GM18909 (cell line): ENCODE measurements around the gene PACRG.
"Not testable (repeated sequence)": the region's sequence is repeated elsewhere in the genome, so short reads cannot be mapped to it uniquely, and the experiment has no call there.

Experiments used
- ATAC-seq: cut with Tn5 transposase; IDR thresholded peaks from one replicate; pipeline ENCODE4 v1.9.1; 2021; ENCODE audit warnings: mild to moderate bottlenecking; ENCODE audit not compliant: unreplicated experiment, poor library complexity

The PACRG gene

DNA sequence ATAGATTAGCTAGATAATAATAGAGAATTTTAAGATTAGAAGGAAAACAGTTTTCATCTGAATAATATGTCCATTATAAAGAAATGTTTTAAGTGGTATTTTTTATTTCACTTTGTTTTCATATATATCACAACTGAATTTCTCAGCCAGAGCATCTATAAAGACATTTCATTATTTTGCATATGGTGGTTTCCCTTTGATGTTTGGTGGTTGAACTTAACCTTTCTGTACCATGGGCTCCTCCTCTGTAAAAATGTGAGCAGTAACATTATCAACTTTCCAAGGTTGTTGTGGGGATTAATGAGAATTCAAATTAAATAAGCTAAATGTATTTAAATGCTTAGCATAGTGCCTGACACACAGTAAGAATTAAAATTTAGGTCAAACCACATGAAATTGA lies 567.0 kb downstream of the PACRG start:
- ATAC-seq = no peak

DNA sequence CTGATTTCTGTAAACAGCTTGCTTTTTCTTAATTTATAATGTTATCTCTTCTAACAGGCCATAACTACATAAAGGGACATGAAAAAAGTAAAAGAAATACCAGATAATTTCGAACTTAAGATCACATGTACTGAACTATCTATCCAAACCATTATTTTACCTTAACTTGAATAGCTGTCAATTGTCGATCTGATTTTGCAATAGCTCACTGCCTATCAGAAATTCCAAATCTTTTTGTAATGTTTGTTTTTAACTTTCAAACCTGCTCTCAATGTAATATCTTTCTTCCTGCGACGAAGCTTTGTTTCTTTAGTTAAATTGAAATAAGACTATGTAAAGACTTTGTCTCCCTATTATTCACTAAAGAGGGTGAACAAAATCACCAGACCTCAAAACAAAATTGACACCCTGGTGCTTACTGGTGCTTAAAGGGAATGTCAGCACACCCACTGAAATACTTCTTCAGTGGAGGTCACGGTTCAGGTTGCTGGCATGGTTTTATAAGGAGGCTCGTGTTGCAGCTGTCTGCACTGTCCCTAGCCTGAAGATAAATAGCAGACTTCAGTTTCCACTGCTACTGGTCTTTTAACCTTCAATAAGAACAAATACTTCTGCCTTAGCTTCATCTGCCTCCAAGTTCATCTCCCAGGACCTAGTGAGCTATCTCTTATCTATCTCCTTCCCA lies 569.2 kb downstream of the PACRG start:
- no peak for ATAC-seq

- ATAC-seq = no peak
These were observed 570.5 kb downstream of the PACRG start for GRCh38 chr6:163298079-163298830.

GRCh38 chr6:163300838-163301237 lies 573.1 kb downstream of the PACRG start:
- ATAC-seq = no peak

GRCh38 chr6:163301726-163302635 lies 574.2 kb downstream of the PACRG start:
- ATAC-seq = no peak

- no peak for ATAC-seq
These were observed 575.0 kb downstream of the PACRG start for GRCh38 chr6:163302747-163303146.

GRCh38 chr6:163306000-163306399 lies 578.2 kb downstream of the PACRG start:
- ATAC-seq = no peak

DNA sequence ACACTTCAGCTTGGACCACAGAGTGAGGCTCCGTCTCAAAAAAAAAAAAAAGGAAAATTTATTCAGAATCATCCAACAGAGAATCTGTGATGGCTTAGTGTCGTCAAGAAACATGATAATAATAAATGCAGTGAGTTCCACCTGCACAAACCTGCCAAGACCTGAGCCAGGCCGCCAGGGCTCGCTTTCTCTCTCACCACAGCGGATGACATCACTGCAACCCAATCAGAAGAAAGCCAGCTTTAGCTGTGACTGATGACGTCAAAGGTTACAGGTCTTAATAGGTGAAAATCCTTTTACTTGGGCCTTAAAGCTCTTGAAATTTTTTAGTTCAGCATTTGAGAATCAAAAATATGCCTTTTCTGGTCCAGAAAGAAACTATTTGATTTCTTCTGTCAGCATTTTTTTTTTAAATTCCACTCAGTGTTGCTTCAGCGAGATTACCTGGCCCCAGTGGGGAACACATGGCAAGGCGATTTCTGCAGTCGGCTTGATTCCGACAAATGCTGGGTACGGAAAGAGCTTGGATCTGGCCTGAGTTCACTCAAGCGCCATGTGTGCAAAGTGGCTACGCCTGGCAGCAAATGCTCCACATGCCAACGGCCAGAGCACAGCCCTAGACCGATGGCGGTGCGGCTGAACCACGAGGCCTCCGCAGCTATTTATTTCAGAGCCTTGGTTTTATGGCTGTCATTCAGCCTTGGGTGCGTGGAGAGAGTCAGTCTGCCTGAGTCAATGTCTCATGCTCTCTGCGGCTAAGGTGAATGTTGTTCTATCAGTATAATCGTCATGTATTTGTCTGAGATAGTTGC lies 581.1 kb downstream of the PACRG start:
- no peak for ATAC-seq

DNA sequence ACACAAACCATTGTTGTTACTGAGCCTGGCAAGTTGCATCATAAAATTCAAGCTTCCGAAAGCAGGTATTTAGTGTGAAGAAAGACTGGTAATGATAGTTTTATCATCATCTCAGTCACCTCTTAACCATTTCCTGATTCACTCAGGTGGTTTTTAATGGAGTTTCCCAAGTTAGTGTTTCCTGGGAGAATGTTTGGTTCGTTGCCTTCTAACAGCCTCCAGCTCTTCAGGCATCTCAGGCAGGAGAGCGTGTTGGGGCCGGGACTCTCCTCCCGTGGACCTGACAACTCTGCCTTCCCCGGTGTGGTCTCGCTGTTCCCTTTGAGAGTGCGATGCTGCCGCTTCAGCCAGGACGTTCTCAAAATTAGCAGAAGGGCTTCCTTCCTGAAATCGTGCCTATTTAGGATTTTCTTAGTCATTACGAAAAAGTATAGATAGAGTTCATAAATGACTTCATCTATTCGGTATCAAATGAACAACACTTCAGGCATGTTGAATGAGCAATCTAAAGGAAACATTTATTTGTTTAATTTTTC lies 581.8 kb downstream of the PACRG start:
- no peak for ATAC-seq

- ATAC-seq = no peak
These were observed 582.6 kb downstream of the PACRG start for GRCh38 chr6:163310096-163310972.

DNA sequence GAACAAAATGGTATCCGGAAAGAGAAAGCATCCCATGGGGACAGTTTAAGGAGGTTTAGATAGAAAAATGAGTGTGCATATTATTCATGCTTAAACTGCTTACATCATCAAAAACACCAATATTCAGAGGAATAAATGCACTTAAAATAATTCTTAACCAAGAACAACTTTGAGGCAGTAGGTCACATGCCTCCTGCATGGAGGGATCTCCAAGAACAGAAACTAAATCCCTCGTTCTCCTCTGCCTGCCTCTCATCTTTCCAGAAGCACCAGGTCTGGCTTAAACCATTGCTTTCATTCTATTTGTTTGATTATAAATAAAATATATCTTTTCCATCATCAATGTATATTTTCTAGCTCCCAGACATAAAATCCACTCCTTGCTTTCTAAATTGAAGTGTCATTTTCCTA lies 583.2 kb downstream of the PACRG start:
- no peak for ATAC-seq

DNA sequence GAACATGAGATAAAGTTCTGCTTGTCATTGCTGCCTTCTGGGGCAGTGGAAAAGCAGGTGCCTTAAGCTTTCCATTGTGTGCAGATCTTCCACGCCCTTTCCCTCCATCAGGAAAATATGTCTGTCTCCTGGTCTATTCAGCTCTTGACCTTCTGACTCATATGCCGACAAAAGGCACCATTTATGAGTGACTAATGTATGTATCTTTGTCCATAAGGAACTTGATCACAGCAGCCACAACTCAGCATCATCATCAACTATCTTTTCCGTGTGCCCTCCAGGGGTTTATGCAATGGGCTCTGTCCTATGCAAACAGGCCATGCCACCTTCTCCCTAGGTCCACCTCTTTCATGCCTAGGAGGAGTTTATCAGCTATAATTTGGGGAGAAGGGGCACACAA lies 584.1 kb downstream of the PACRG start:
- no peak for ATAC-seq

- ATAC-seq = no peak
These were observed 585.8 kb downstream of the PACRG start for GRCh38 chr6:163313566-163313965.

GRCh38 chr6:163313981-163314380 lies 586.2 kb downstream of the PACRG start:
- ATAC-seq = no peak

DNA sequence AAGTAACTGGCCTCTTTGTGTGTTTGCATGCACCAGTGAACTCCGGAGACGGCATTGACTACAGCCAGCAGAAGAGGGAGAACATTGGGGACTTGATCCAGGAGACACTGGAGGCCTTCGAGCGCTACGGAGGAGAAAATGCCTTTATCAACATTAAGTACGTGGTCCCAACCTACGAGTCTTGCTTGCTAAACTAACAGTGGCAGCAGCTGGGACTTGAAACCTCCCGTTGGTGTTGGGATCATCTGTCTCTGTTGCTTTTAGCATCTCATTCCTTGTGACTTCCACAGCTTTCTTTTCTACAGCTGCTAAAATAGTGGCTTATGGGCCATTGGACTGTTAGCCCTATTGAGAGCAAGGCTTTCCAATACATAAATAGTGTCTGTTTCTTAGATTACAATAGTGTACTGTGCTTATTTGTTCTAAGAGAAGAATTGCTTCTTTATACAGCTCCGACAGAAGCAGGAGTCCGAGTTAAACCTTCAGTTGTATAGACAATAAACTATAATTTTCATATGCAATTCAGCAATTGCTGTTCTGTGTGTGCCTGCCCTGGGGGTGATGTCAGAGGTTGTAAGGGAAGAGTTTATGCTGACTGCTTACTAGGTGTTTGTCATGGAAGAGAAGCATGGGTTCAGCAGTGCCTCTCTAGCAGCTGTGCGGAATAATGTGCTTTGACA lies 587.2 kb downstream of the PACRG start:
- ATAC-seq = no peak

- ATAC-seq = not testable (repeated sequence)
These were observed 589.2 kb downstream of the PACRG start for GRCh38 chr6:163316866-163317495.

GRCh38 chr6:163318071-163318786 lies 590.5 kb downstream of the PACRG start:
- no peak for ATAC-seq
